SU-DHL-6 (cell line): ENCODE data around the gene ZNF300.
A peak's percentile ranks its signal among the peaks of the same experiment; 100 is the strongest.

Experiments used
- H2AFZ ChIP-seq: fragments of 200-600 bp; sonication (generic); 2 replicates; pipeline ENCODE4 v1.6.1; 2014; ENCODE audit warnings: low read depth, mild to moderate bottlenecking, moderate library complexity, mixed read lengths, antibody characterized with exemption, low read length; ENCODE audit not compliant: severe bottlenecking
- H3F3A ChIP-seq: fragments of 200-600 bp; shearing (Covaris generic); 2 replicates; pipeline ENCODE4 v1.6.0; 2016; ENCODE audit warnings: antibody characterized with exemption, mild to moderate bottlenecking; ENCODE audit not compliant: insufficient read depth
- H3K27ac ChIP-seq: fragments of 200-600 bp; sonication (generic); 2 replicates; pipeline ENCODE4 v1.5.1; 2016; ENCODE audit warnings: low read depth, mild to moderate bottlenecking, low read length, moderate library complexity, mixed read lengths
- H3K27me3 ChIP-seq: fragments of 200-600 bp; sonication (generic), shearing (Covaris generic); 2 replicates; pipeline ENCODE4 v1.6.0; 2014; ENCODE audit warnings: mild to moderate bottlenecking, low read length
- H3K36me3 ChIP-seq: fragments of 200-600 bp; sonication (generic); 2 replicates; pipeline ENCODE4 v1.6.1; 2014; ENCODE audit warnings: mild to moderate bottlenecking, low read length, mixed read lengths
- H3K4me2 ChIP-seq: fragments of 300-600, 200-600 bp; shearing (Covaris generic), sonication (generic); 2 replicates; pipeline ENCODE4 v1.6.0; 2014; ENCODE audit warnings: low read length, low read depth, mild to moderate bottlenecking; ENCODE audit not compliant: poor library complexity, severe bottlenecking
- H3K4me3 ChIP-seq: fragments of 200-600 bp; sonication (generic); 2 replicates; pipeline ENCODE4 v1.5.1; 2014; ENCODE audit warnings: antibody characterized with exemption, low read length, mild to moderate bottlenecking, mixed read lengths; ENCODE audit not compliant: insufficient read depth, poor library complexity, severe bottlenecking
- H3K79me2 ChIP-seq: fragments of 200-600 bp; sonication (generic); 2 replicates; pipeline ENCODE4 v1.6.1; 2014; ENCODE audit warnings: mild to moderate bottlenecking, low read length, moderate library complexity; ENCODE audit not compliant: insufficient read depth
- H3K9ac ChIP-seq: fragments of 200-600 bp; sonication (generic); 2 replicates; pipeline ENCODE4 v1.7.0; 2014; ENCODE audit warnings: mild to moderate bottlenecking, low read length
- H3K9me2 ChIP-seq: fragments of 200-600 bp; sonication (generic); replicated peaks from 2 replicates; pipeline ENCODE4 v1.6.1; 2014; ENCODE audit warnings: low read length; ENCODE audit not compliant: insufficient read depth
- H3K9me3 ChIP-seq: fragments of 200-600 bp; sonication (generic); 2 replicates; pipeline ENCODE4 v1.6.1; 2014; ENCODE audit warnings: low read length, mixed read lengths; ENCODE audit not compliant: insufficient read depth
- H4K20me1 ChIP-seq: fragments of 200-600 bp; sonication (generic); 2 replicates; pipeline ENCODE4 v1.6.1; 2014; ENCODE audit warnings: low read depth, mild to moderate bottlenecking, antibody characterized with exemption, low read length, moderate library complexity, mixed read lengths
- EZH2phosphoT487 ChIP-seq: fragments of 200-600 bp; sonication (generic), shearing (Covaris generic); conservative IDR thresholded peaks from 2 replicates; pipeline ENCODE4 v1.6.1; 2018; ENCODE audit warnings: mild to moderate bottlenecking, antibody characterized with exemption, low read length, moderate library complexity, mixed read lengths
- TF ChIP-seq, protein P1 (sequence below): fragments of 200-600 bp; sonication (generic); IDR thresholded peaks from one replicate; pipeline ENCODE4 v1.5.1; 2017; ENCODE audit warnings: antibody characterized with exemption, mild to moderate bottlenecking, low read length, moderate library complexity; ENCODE audit not compliant: insufficient read depth, poor library complexity, severe bottlenecking

The ZNF300 gene

DNA sequence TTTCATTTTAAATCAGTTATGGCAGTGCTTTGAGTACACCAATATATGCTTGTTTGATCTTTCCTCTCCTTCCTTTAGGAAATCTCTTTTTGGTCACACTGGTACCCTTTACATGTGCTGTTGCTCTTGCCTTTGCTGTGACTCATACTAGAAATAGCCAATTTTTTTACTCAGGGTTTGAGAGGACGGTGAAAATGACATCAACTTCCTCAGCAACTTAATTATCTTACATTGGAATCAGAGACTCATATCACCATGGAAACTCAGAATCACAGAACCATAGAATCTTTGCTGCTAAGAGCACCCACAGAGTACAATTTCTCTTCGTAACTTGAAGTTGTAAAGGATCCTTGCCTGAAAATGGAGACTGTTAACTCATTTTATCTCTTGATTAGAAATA, 13.8 kb upstream of the ZNF300 start:
- Histone ChIP-seq H3K4me2 (no peak overlapping the region), H3K9me3 (no peaks in the 10 kb centered on the region), H3F3A (no peaks in the 10 kb centered on the region), H3K36me3 (no peaks in the 10 kb centered on the region), H4K20me1 (no peaks in the 10 kb centered on the region), H3K9me2 (no peaks in the 10 kb centered on the region), H3K4me3 (no peak overlapping the region), H3K27ac (no peak overlapping the region), H3K9ac (no peak overlapping the region), H3K27me3 (peaks cover 8% of the 10 kb centered on the region; the same call in 1 of the 2 replicates), H3K79me2 (no peaks in the 10 kb centered on the region), H2AFZ (peak overlapping the region; percentile 7)
- TF ChIP-seq, protein P1, sequence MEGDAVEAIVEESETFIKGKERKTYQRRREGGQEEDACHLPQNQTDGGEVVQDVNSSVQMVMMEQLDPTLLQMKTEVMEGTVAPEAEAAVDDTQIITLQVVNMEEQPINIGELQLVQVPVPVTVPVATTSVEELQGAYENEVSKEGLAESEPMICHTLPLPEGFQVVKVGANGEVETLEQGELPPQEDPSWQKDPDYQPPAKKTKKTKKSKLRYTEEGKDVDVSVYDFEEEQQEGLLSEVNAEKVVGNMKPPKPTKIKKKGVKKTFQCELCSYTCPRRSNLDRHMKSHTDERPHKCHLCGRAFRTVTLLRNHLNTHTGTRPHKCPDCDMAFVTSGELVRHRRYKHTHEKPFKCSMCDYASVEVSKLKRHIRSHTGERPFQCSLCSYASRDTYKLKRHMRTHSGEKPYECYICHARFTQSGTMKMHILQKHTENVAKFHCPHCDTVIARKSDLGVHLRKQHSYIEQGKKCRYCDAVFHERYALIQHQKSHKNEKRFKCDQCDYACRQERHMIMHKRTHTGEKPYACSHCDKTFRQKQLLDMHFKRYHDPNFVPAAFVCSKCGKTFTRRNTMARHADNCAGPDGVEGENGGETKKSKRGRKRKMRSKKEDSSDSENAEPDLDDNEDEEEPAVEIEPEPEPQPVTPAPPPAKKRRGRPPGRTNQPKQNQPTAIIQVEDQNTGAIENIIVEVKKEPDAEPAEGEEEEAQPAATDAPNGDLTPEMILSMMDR: no peak
- no peak for TF ChIP-seq EZH2phosphoT487

DNA sequence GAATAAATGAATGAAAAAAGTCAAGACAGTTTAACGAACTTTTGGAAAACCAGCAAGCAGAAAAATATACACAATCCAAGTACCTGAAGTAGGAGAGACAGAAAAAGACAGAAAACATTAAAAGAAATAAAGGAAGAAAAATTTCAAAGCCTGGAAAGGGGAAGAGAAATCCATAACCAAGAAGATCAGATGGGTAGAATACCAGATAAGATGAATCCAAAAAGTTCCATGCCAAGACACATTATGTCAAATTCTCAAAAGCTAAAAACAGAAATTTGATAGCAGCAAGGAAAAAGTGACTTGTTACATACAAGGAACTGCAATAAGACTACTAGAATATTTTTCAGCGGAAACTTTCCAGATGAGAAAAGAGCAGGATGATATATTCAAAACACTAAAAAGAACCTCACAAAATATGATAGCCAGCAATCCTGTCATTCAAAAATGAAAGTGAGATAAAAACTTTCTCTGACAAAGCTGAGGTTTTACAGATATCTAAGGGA, 7.6 kb upstream of the ZNF300 start:
- TF ChIP-seq, protein P1: no peak
- no peak for TF ChIP-seq EZH2phosphoT487
- H3K27ac ChIP-seq: no peak overlapping the region
- H2AFZ ChIP-seq: no peak overlapping the region
- no peak overlapping the region for H3K4me3 ChIP-seq
- H3K9me2 ChIP-seq: no peaks in the 10 kb centered on the region
- H4K20me1 ChIP-seq: no peaks in the 10 kb centered on the region
- no peaks in the 10 kb centered on the region for H3K79me2 ChIP-seq
- no peaks in the 10 kb centered on the region for H3K36me3 ChIP-seq
- H3K9me3 ChIP-seq: peaks cover 9% of the 10 kb centered on the region; the same call in 1 of the 2 replicates
- peaks cover 3% of the 10 kb centered on the region; the same call in 1 of the 2 replicates for H3K27me3 ChIP-seq
- no peak overlapping the region for H3K9ac ChIP-seq
- H3K4me2 ChIP-seq: no peak overlapping the region
- no peaks in the 10 kb centered on the region for H3F3A ChIP-seq

DNA sequence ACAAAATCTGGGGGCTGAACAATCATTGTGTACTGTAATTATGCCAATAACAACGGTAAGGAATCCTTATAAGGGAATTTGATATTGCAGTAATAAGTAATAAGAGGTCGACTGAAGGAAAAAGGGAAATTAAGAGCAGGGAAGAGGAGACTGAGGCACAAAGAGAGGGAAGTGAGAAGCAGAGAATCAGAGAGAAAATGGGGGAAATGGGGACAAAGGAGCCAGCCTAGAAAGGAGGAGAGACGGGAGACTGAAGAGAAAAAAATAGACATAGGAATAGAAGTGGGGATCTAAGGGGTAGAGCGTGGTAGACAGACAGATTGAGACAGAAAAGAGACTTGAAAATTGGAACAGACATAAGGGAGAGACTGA, 518 bp upstream of the ZNF300 start:
- Histone ChIP-seq H3K27ac (no peak overlapping the region), H2AFZ (no peak overlapping the region), H3K9me3 (0 out of 2 replicates have a peak, but pooled peaks cover 5% of the 10 kb centered on the region), H3K36me3 (no peaks in the 10 kb centered on the region), H3K9me2 (no peaks in the 10 kb centered on the region), H3K27me3 (peaks cover 3% of the 10 kb centered on the region; the same call in 1 of the 2 replicates), H3K4me3 (no peak overlapping the region), H3F3A (no peaks in the 10 kb centered on the region), H3K79me2 (no peaks in the 10 kb centered on the region), H3K9ac (no peak overlapping the region), H3K4me2 (no peak overlapping the region), H4K20me1 (no peaks in the 10 kb centered on the region)
- TF ChIP-seq, protein P1: no peak
- no peak for TF ChIP-seq EZH2phosphoT487

DNA sequence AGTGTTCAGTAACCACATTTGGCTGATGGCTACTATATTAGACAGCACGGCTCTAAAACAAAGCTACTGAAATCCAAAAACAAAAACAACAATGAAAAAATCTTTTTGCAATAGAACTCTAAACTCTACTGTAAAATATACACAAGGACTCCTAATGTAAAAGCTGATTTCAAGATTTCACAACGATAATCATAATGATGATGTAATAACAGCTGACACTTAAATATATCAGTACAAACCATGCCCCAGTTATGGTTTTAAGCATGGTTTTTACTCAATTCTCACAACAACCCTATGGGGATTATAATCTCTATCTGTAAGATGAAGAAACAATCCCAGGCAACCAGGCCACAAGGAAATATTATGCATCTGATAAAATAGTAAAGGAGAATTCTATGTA, 3.3 kb downstream of the ZNF300 start:
- no peak overlapping the region for H3K4me3 ChIP-seq
- H3K9me3 ChIP-seq: peaks cover 28% of the 10 kb centered on the region; the same call in 1 of the 2 replicates

More for the DNA sequence above, 3.3 kb downstream of the ZNF300 start:
- Histone ChIP-seq H3K27ac (no peak overlapping the region), H3K79me2 (no peaks in the 10 kb centered on the region), H2AFZ (no peak overlapping the region), H3K36me3 (no peaks in the 10 kb centered on the region), H3F3A (no peaks in the 10 kb centered on the region), H4K20me1 (no peaks in the 10 kb centered on the region), H3K4me2 (no peak overlapping the region), H3K27me3 (no peaks in the 10 kb centered on the region), H3K9me2 (no peaks in the 10 kb centered on the region), H3K9ac (no peak overlapping the region)
- TF ChIP-seq EZH2phosphoT487: no peak
- TF ChIP-seq, protein P1: no peak
